Activated CD4-positive, CD25-positive, alpha-beta regulatory T cell (primary cell): ENCODE results near the gene NEURL1B.
A peak's percentile ranks its signal among the peaks of the same experiment; 100 is the strongest.

Source experiments
- DNase-seq, 4 experiments: peaks; one replicate each; lab custom pipeline; 2025; lab: John Stamatoyannopoulos, UW

The NEURL1B gene

DNA sequence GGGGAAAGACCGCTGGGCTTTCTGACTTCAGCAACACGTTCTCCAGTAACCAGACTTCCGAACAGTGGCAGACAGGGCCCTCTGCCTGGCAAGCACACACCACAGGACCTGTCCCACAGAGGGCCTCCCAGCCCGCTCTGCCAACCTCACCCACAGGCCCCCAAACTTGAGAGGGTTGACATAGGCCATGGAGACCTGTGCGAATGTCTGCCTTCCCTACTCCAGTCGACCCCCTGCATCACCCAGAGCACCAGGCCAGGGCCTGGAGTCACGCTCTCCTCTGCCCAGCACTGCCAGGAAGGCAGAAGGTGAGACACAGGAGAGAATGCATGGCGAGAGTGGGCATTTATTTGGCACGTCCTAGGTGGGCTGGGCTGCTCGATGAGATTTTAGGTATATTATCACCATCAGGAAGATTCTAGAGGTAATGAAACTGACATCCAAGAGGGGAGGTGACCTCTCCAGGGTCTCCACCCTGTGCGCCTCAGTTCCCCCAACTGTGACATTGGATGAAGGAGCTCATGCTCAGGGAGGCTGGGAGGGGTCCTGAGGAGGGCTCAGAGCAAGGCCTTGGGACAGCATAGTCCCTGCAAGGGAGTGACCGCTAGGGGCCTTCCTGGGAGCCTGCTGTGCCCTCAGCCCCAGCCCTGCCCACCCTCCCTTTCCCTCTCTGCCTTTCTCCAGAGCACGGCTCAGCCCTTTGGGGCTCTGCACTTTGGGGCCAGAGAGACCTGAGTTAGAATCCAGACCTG is 75.0 kb downstream of the NEURL1B start:
- no peak for DNase-seq

DNA sequence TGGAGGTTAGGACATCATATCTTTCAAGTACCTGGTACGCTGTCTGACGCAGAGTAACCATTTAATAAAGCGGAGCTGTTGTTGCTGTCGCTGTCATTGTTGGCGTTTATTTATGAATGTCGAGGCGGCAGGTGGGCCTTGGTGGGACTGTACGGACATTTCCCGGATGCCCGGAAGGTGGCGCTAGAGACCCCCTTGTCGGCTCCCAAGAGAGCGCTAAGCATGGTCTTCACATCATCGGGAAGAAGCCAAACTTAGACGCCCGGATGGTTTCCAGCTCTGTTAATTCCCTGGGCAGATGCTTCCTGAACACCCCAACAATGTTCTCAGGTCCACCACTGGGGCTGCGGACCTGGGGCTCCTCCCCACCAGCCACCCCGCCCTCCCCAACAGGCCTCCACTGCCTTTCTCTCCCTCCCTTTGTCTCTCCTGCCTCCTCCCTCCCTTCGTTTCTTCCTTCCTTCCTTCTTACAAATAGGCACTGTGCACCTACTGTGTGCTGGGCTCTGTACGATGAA is 75.8 kb downstream of the NEURL1B start:
- DNase-seq: peak; percentile 57 to 77 (median 68)

DNA sequence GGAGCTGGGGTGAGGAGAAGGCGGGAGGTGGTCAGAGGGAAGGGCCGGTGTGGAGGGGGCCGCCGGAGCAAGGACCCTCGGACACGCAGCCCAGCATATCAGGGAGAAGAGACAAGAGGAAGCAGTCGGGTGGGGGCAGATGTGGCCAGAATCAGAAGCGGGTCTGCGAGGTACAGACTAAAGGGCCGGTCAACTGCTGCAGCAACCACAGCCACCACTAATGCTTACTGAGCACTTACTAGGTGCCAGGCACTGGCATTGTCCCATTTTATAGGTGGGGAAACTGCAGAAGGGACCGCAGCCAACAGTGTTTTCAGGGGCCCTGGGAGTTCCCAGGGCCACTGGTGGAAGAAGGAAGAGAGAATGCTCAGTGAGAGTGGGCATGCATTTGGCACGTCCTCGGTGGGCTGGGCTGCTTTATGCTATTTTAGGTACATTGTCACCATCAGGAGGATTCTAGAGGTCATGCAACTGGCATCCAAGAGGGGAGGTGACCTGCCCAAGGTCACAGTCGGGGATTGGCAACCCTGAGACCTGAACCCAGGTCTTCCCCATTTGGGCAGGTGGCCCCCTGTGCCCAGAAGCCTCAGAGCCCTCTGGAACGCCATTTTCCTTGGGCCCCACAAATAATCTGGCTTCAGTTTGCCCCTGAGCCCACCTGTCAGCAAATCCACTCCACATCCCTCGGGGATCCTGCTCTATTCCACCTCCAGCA is 76.6 kb downstream of the NEURL1B start:
- no peak for DNase-seq

DNA sequence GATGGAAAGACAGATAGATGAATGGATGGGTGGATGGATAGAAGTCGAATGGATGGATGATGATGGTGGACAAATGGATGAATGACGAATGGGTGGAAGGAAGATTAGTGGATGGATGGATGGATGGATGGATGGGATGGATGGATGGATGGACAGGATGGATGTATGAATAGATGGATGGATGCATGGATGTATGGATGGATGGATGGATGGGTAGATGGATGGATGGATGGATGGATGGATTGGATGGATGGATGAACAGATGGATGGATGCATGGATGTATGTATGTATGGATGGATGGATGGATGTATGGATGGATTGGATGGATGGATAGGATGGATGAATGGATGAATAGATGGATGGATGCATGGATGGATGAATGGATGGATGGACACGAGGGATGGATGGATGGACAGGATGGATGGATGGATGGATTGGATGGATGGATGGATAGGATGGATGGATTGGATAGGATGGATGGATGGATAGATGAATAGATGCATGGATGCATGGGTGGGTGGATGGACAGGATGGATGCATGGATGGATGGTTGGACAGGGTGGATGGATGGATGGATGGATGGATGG is 77.6 kb downstream of the NEURL1B start:
- DNase-seq: no peak

DNA sequence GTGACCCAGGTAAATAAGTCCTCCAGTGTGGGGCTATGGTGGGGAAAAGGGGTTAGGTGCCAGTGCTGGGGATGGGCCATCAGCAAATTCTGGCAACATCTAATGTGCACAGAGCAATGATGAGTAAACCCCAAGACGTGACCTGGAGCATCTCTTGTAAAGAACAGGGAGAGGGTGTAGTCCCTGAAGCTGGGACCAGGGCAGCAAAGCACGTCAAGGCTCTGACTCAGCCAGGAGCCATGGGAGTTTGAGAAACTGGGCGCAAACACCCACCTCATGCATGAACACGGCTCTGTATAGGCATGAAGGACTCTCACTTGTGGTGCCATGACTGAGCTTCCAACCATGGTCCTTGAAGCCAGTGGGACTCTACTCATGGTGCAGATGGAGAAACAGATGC is 78.1 kb downstream of the NEURL1B start:
- DNase-seq: no peak

DNA sequence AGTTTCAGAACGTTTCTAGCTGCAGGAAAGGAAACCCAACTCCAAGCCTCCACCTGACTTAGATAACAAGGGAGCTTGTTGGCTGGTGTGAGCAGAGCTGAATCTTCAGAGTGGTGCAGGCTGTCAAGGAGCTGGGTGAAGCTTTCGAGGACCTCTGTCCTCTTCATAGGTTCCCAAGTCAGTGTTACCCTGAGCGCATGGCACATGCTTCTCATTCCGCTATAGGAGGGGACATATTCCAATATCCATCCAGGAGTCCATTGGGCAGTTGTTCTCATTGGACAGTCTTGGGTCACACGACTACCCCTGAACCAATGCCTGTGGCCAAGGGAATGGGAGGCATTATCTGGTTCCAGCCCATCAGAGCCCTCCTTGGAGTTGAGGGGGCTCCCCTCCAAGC is 79.6 kb downstream of the NEURL1B start:
- DNase-seq: no peak

DNA sequence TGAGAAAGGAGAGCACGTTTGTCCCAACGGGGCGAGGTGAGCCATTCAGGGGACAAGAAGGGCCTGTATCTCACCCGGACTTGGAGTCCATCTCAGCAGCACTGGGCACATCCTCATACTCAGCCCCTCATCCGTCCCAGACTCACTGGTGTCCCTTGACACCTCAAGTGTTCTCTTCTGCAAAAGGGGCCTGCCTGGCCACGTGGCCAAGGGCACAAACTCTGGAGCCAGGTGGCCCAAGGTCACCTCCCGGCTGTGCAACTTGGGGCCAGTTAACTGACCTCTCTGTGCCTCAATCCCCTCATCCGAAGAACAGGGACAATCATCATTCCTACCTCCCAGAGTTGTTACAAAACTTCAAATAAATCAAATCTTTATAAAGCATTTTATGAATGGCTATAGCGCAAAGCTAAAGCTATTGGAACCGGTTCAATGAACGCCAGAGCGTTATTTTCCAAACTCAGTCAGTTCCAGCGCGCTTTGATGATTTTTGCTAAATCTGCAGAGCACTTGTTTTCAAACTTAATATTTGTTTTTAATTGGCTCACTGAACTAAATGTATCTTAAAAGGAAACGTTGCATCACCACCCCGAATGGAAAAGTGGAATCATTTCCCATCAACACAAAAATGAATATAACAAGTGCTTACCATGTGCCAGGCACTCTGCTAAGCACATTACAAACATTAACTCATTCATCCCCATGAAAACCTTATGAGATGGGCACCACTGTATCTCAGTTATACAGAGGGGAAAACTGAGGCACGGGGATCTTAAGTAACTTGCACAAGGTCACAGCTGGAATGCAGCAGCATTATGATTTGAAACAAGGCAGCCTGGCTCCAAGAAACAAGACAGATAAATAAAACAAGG is 80.6 kb downstream of the NEURL1B start:
- DNase-seq: no peak

DNA sequence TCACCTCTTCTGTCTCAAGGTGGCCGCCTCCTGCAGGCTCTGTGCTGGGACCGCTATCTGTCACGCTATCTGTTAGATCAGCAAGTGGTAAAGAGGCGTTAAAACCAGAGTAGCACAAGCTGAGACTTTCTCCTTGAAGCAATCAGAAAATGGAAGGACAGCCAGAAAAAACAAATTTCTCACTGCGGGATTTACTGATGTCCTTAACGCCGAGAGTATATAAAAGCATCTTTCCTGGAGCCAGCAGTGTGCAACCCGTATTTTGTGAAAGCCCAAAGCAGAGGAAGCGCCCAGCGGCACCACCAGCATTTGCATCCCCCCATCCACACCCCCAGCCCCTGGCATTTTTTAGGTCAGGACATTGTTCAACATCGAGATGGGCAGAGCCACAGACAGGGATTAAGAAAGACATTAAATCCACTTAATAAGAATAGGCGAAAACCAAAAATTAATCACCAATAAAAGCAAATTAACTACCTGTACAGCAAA is 81.3 kb downstream of the NEURL1B start:
- no peak for DNase-seq

DNA sequence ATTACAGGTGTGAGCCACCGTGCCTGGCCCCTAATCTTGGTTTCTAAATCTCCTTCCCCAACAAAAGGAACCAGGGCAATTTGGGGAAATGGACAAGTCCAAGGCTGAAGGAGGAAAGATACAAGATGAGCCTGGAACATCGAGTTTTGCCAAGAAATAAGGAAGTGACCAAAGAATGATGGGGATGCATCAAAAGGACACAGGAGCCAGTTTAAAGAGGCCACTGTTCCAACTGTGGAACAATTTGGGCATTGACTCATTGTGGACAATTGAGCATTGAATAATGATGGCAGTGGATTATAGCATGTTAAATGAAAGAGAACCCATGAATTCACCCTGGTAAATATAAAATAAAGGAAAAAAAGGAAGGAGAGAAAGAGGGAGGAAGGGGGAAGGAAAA is 82.4 kb downstream of the NEURL1B start:
- DNase-seq: no peak

DNA sequence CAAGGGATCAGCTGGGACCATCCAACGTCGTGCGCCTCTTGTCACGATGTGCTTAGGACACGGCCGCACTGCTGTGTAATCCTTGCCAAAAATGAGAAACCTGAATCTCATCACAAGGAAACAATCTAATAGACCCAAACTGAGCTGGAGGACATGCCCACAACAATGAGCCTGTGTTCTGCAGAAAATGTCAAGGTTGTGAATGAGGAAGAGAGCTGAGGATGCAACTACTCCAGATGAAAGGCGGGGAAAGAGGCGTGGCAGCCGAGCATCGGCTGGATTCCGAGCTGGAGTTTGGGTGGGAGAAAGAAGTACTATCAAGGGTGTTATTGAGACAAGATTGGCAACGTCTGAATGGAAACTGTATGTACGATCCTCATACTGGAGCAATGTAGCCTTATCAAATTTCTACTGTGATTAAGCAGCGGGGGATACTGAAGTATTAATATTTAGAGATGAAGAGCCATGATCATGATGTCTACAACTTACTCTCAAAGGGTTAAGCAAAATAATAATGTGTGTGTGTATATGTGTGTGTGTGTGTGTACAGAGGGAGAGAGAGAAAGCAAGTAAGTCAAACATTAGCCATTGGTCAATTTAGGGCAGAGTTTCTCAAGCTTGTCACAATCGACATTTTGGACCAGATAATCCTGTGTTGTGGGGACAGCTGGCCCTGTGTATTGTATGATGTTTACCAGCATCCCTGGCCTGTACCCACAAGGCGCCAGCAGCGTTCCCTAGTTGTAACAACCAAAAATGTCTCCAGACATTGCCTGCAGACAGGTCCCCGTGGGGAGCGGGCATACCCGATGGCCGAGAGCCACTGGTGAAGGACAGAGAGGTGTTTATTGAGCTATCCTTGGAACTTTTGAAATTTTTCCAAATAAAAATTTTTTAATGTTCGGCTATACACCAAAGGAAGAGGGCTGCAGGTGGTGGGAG is 83.5 kb downstream of the NEURL1B start:
- DNase-seq: no peak

DNA sequence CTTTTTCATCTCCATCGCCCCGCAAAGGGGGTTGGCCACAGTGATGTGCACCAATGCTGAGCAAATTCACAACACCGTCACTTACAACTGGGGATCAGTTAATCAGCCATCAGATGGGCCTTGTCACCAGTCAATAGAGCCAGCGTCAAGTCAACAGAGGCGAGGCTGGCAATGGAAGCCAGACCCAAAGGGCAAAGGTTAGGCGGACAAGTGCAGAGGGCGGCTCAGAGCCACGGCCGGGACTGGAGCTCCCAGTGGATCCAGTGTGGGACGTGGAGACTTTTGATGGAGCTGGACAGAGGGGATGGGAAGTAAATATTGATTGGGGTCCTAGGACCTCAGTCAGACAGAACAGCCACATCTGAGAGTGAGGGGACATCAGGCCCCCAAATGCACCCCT is 84.2 kb downstream of the NEURL1B start:
- DNase-seq: no peak

DNA sequence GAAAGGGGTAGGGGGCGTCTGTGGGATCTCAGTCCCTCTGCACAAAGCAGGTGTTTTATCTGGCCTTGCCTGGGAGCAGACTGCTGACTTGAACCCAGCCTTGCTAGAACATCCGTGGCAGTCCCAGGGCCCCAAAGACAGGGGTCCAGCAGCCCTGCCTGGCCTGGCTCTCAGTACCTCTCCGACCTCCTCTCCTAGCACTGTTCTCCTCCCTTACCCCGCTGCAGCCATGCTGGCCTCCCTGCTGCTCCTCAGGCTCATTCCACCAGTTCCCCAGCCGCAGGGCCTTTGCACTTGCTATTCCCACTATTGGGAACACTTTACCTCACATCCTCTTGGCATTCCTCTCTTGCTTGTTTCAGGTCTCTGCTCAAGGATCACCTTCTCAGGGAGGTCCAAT is 84.7 kb downstream of the NEURL1B start:
- no peak for DNase-seq

DNA sequence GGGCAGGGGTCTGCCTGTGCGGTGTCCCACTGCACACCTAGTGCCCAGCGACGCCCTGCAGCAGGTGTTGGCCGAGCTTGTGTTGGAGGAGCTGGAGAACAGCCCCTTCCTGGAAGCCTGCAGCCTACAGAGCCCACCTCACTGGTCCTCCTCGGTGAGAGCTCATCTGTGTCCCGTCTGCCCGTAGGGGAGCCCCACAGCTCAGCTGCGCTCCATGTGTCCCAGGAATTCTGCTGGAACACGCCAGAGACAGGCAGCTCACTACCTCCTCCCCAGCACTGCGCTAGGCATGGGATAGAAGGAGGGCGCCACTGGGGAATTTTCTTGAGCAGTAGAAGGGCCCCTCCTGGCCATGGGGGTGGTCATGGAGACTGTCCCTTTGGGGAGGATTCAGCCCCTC is 85.9 kb downstream of the NEURL1B start:
- DNase-seq: no peak

DNA sequence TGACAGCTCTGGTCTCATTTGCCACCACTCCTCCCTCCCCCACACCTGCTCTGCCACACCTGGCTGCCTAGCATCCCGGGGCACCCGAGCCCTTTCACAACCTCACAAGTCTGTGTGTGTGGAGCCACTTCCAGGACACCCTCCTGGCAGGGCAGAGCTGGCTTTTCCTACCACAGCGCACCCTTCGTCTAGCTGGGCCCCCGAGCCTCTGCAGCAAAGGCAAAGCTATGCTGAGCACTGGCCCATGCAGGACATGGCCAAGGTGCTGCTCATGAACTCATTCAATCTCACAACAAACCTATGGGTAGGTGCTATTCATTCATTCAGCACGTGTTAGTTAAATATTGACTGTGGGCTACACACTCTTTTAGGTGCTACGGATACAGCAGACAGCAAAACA is 86.5 kb downstream of the NEURL1B start:
- no peak for DNase-seq

DNA sequence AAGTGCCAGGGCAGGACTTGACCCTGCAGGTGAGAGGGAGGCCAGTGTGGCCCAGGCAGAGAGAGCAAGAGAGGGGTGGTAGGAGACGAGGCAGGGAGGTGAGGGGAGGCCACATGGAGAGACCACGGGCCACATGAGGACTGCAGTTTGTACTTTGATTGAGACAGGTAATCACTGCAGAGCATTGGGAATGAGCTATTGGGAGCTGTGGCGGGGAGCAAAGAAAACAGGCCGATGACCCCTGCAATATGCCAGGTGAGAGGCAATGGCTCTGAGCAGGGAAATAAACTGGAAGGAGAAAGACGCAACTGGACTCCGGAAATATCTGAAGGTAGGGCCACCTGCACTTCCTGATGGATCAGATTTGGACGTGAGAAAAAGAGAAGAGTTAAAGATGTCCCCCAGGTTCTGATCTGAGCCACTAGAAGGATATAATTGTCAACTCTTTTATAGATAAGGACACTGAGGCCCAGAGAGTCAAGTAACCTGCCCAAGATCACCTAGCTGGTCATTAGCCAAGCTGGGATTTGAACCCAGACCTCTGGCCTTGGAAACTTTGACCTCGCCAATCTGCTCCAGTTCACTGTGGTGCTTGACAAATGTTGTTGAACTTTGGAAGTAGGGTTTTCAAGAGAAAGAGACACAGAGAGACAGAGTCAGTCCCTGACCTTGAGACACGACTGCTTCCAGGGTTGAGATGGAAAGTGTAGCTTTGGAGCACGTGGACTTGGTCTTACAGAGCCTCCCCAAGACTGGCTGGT is 87.6 kb downstream of the NEURL1B start:
- no peak for DNase-seq

DNA sequence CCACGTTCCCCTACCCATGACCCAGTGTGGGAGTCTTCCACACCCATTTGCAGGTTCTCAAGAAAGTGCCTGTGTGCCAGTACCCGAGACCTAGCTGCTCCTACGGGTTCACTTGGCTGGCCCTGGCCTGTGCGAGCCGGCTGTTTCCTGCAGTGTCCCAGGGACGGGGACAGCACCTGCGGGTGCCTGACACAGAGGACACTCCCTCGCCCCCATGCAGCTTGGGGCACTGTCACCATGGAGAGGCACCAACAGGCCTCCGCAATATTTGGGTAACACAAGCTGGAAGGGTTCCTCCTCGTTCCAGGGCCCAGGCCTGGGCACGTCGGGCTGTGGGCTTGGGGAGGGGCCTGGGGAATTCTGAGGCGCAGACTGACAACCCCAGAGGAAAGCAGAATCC is 88.5 kb downstream of the NEURL1B start:
- DNase-seq: no peak

DNA sequence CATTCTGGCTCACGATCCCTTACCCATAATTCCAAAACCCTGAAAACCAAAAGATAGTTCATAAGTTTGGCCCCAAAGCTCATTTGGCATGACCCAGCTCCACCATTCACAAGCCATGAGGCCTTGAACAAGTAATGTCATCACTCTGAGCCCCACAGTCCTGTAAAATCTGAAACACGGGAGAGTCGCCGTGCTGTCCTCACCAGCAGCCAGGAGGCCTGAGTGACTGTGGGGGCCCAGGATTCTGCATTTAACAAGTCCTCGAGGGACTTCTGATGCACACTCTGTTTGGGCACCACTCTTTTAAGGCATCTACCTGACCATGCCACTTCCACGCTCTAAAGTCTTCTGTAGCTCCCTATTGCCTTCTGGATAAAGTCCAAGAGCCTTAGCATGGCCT is 89.2 kb downstream of the NEURL1B start:
- no peak for DNase-seq

DNA sequence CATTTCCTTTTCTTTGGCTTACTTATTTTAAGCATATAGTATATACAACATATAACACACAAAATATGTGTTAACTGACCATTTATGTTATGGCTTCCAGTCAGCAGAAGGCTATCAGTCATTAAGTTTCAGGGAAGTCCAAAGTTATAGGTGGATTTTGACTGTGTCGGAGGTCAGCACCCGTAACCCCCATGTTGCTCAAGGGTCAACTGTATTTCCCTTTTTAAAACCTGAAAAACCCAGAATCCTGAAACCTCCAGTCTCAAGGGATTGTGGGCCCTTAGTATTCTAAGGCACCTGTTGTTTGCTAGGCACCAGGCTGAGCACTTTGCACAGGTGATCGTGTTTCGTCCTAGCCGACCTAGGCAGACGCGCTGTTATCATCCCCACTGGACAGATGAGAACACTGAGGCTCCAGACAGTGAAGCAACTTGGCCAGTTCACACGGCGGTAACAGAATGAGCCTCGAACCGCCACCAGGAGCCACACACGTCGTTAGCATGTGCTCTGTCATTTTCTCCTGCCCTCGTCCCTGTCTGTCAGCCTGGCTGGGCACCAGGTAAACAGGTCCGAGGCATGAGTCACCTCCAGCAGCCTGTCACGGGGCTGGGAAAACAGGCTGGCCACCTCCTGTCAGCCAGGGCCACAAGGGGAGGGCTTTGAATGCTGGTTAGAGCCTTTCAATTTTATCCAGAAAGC is 90.1 kb downstream of the NEURL1B start:
- no peak for DNase-seq

DNA sequence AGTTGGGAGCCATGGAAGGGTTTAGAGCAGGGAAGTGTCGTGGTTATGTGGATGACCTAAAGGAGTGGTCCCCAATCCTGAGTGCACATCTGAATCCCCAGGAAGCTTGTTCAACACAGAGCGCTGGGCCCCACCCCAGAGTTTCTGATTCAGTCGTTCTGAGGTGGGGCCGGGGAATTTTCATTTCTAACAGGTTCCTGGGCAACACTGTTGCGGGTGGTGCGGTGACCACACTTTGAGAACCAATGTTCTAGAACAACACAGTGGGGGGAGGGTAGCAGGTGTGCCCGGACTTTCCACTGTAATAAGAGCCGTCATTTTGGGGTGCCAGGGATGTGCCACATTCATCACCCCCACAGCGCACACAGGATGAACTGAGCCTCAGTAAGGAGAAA is 90.6 kb downstream of the NEURL1B start:
- no peak for DNase-seq
